GM12873 (cell line): ENCODE measurements around the gene NTN5.

Source experiments
- TF ChIP-seq, protein P1 (sequence below): IDR thresholded peaks from 2 replicates; pipeline ENCODE4 v1.5.1; 2012; ENCODE audit warnings: low read depth, mild to moderate bottlenecking, moderate library complexity, low read length, control low read depth; ENCODE audit not compliant: insufficient read depth; ENCODE audit errors: missing control alignments

The NTN5 gene

DNA sequence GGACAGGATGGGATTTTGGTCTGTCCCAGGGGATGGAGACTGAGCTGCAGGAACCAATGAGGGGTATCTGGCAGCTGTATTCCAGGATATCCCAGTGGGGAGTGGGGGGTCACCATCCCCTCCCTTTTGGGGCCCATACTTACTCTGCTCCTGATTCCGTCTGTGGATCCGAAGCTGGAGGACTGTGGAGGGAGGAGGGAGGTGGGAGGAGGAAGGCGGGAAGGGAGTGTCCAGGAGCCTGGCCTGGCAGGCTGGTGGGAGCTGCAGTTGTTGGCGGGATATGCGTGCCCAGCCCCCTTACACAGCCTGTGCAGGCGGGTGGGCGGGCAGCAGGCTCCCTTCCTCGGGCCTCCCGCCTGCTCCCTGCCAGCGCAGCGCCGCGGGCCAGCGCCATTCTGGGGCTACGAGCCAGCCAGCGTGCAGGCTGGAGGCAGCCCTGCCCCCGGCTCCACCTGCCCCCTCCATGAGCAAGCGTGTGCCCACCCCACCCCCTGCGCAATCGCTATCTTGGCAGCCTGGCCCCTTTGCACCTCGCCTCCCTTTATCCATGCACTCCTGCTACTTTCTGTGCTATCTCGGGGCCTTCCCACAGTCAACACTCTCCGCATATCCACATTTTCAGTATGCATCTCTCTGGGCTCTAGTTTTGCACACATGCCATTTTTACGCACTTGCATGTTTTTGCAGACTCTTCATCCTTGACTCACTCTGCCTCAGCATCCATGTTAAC lies 43.9 kb upstream of the NTN5 start:
- TF ChIP-seq, protein P1, sequence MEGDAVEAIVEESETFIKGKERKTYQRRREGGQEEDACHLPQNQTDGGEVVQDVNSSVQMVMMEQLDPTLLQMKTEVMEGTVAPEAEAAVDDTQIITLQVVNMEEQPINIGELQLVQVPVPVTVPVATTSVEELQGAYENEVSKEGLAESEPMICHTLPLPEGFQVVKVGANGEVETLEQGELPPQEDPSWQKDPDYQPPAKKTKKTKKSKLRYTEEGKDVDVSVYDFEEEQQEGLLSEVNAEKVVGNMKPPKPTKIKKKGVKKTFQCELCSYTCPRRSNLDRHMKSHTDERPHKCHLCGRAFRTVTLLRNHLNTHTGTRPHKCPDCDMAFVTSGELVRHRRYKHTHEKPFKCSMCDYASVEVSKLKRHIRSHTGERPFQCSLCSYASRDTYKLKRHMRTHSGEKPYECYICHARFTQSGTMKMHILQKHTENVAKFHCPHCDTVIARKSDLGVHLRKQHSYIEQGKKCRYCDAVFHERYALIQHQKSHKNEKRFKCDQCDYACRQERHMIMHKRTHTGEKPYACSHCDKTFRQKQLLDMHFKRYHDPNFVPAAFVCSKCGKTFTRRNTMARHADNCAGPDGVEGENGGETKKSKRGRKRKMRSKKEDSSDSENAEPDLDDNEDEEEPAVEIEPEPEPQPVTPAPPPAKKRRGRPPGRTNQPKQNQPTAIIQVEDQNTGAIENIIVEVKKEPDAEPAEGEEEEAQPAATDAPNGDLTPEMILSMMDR: no peak

DNA sequence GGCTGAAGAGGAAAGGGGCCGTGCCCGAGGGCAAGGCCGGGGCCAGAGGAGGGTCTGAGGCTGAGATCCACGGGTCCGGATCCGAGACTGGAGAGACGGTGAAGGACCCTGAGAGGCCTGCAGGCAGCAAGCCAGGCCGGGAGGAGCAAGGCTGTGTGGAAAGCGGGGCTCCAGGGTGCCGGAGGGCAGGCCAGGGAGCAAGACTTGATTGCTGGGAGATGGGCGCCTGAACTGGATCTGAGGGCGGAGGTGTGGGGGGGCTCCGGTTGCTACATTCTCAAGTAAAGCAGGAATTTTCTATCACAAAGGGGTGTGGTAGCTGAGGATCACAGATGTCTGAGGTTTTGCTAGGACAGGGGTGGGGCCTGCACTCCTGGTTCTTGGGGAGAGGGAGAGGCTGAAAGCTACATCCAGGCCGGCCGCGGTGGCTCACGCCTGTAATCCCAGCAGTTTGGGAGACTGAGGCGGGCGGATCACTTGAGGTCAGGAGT lies 42.9 kb upstream of the NTN5 start:
- TF ChIP-seq, protein P1: no peak

DNA sequence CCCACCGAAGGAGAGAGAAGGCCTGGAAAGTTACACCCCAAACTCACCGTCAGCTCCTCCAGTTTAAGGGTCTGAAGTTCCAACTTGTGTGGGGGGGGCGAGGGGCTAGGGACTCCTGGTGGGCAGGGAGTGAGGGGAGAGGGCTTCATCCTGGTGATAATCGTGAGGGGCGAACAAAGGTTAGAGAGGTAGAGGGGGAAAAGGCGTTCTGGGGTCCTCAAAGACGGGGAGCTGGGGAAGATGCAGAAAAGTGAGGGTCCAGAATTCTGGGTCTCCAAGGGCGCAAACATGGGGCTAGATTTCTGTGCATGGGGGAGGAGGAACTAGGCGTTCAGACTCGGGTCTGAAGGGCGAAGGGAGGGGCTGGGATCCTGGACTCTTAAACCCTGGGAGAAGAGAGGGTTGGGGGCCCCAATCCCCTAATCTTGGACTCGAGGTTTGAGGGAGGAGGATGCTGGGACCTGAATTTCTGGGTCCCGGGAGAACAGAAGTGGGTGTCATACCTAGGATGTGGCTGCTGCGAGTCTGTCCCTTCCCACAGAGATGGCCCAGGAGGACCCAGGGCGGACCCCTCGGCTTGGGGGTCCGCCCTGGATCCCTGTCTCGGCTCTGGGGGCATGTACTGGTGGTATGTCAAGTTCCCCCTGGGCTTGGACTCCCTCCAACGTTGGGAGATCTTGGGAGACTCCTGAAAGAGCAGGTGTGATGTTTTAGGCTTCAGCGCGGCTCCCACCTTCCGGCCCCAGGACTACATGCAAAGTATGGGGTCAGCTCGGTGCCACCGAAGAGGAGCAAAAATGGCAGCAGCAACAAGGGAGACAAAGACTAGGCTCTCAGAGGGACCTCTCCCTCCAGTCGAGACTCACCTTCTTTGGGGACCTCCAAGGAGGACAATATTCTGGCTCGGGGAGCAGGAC lies 42.2 kb upstream of the NTN5 start:
- TF ChIP-seq, protein P1: no peak

DNA sequence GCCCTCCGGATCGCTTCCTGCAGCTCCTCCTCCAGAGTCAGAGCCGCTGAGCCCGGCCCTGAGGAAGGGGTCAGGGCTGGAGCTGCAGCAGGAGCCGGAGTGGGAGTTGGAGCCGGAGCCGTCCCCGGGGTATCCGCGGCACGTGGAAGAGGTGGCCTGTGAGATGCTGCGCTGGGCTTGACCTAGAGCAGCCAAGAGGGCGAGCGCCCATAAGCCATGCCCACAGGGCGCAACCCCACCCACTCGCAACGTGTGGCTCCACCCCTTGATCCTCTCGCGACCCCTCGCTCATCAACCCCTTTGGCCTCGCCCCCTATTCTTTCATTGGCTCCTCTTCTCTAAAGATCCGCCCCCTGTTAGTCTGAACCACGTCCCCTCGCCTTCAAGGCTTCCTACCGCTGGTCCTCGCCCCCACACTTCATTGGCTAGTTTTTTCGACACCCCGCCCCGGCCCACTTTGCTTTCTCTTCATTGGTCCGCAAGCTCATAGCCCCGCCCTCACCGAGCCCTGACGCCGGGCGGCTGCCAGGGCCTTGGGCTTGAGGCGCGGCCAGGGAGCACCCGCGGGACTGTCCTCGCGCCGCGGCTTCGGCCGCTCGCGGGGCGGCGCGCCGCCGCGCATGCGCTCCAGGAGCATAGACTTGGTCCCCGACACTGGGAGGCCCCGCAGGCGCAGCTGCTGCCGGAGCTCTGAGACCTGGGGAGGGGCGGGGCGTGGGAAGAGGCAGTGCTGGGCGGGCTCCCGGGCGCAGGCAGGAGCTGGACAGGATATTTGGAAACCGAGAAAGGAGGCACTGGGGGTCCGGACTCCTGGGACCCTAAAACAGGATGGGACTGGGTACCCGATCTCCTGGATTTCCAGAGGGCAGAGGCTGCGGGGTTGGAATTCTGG lies 41.3 kb upstream of the NTN5 start:
- TF ChIP-seq, protein P1: no peak

DNA sequence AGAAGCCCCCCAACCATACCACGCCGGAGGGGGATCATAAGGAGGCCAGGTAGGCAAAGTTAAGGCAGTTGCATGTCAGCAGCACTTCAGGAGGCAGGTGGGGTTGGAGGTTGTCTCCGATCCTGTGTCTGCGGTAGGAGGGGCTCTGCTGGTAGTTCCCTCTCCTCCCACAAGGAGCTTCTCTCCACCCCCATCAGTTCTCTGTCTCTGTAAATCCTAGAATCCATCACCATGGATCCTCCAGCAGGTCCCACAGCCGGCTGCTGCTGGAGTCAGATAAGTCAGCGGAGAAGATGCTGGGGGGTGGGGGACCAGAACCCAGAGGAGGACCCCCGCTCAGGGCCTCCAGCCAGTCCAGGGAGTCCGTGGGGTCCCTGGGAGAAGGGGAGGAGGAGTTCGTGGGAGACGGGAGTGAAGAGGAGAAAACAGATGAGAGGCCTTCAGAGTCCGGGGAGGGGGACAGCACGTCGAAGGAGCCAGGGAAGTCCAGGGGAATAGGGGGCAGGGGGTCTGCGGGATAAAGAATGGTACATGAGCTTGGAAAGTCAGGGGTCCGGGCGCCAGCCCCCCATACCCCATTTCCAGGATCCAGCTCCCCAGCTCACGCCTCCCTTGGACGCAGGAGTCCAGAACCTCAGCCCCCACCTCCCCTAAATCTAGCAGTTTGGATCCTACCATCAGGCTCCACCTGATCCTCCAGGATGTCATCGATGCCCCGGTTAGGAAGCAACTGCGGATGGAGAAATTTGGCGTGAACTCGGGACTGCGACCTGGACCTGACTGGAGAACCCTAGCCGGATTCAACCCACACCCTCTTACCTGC lies 40.4 kb upstream of the NTN5 start:
- TF ChIP-seq, protein P1: peak; percentile 40

DNA sequence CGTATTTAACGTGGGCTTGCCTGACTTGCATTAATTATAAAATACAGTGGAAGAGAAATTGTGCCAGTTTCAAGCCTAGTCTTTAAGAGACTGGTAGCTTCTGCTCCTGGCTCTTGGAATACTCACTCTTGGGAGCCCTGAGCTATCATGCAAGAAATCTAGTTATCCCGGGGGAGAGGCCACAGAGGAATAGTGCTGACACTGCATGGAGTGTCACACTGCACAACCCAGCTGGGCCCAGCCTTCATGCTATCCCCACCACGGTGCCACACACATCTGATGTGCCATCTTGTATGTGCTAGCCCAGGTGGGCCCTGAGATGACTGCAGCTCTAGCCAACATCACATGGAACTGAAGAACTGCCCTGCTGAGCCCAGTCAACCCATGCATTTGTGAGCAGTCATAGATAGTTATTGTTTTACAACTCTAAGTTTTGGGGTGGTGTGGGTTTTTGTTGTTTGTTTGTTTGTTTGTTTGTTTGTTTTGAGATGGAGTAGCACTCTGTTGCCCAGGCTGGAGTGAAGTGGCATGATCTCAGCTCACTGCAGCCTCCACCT lies 38.4 kb upstream of the NTN5 start:
- TF ChIP-seq, protein P1: no peak
